NCI-H524 (cell line): ENCODE data around the gene KRT24.

Experiments
- DNase-seq, 2 experiments: peaks; one replicate each; lab custom pipeline; 2025; lab: John Stamatoyannopoulos, UW

KRT24 gene

GRCh38 chr17:40694584-40694983 lies 9.0 kb downstream of the KRT24 start:
- no peak for DNase-seq

GRCh38 chr17:40687106-40687505 lies 16.4 kb downstream of the KRT24 start:
- no peak for DNase-seq

- no peak for DNase-seq
Observed at GRCh38 chr17:40686192-40686591, 17.4 kb downstream of the KRT24 start.

- no peak for DNase-seq
Observed at GRCh38 chr17:40680998-40681397, 22.6 kb downstream of the KRT24 start.

- no peak for DNase-seq
Observed at GRCh38 chr17:40679523-40679907, 24.0 kb downstream of the KRT24 start.

- no peak for DNase-seq
Observed at GRCh38 chr17:40678902-40679522, 24.5 kb downstream of the KRT24 start.

GRCh38 chr17:40675905-40676304 lies 27.6 kb downstream of the KRT24 start:
- DNase-seq: no peak

- no peak for DNase-seq
Observed at GRCh38 chr17:40672654-40673053, 30.9 kb downstream of the KRT24 start.

- DNase-seq: no peak
Observed at GRCh38 chr17:40671282-40671681, 32.3 kb downstream of the KRT24 start.

GRCh38 chr17:40666331-40666730 lies 37.2 kb downstream of the KRT24 start:
- no peak for DNase-seq

GRCh38 chr17:40664582-40665333 lies 38.8 kb downstream of the KRT24 start, which contains the start of gene KRT222:
Gene KRT222, minus strand, starts transcription at chr17:40665177. Its CDS starts 78 bp downstream, at chr17:40665099.
- DNase-seq: no peak

GRCh38 chr17:40663252-40663651 lies 40.3 kb downstream of the KRT24 start:
- no peak for DNase-seq

- DNase-seq: no peak
Observed at GRCh38 chr17:40659911-40660310, 43.6 kb downstream of the KRT24 start.

GRCh38 chr17:40658396-40658795 lies 45.2 kb downstream of the KRT24 start:
- no peak for DNase-seq

- no peak for DNase-seq
Observed at GRCh38 chr17:40651939-40652338, 51.6 kb downstream of the KRT24 start.

- DNase-seq: peak in 1 of 2 experiments; percentile 70
Observed at GRCh38 chr17:40648384-40648968, 55.1 kb downstream of the KRT24 start.
